WTC11 (cell line): ENCODE results near the gene HS1BP3.

Experiments used
- CTCF ChIP-seq: fragments of 200-600 bp; IDR thresholded peaks from 2 replicates; pipeline ENCODE4 v1.8.0; 2022; ENCODE audit warnings: antibody characterized with exemption
- NFATC4 ChIP-seq: fragments of 250-450 bp; sonication (Bioruptor Pico); IDR thresholded peaks from 2 replicates; pipeline ENCODE4 v1.9.0; 2021; ENCODE audit warnings: mild to moderate bottlenecking

- TF ChIP-seq CTCF (no peak), NFATC4 (CRISPR knock-in tag) (no peak)
Measured at GRCh38 chr2:20623741-20624155, 27.1 kb downstream of the HS1BP3 start.
